ENCODE results near the gene FREM1. TPM values are rescaled to one million over a fixed set of nuclear protein-coding genes. Genes with fewer than 3 reads are reported as not detected.

The FREM1 gene
- polyA plus RNA-seq, 1 experiment = 0.01 TPM

DNA sequence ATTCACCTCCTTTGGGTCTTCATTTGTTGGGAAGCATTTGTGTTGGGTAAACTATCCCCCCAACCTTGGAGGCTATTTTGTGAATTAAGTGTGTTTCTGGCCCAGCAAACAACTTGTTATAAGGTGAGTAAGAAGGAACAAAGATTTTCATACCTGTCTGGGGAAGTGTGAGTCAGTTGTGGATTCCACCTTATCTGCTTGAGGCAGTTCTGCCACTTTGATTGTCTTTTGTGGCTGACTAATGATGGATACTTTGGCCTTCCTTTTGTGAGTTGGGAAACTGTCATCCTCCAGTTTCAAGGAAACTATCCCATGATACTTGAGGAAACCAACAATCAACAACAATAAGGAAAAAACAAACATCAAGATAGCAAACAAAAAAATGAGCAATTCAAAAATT lies 163.1 kb downstream of the FREM1 start:
- CTCF ChIA-PET = interaction anchor here (1.0 kb wide), 1 partner anchor 9 kb away, joined by 3 read pairs; no protein-coding TSS in a partner anchor
- H3K27me3 ChIP-seq (ENCODE audit: control insufficient read depth, insufficient read depth, low read length) = no peaks in the 10 kb centered on the region
- no peaks in the 10 kb centered on the region for H3K36me3 ChIP-seq (ENCODE audit: control insufficient read depth, insufficient read depth, low read length)
- H3K4me3 ChIP-seq (ENCODE audit: low read depth, low read length) = no peak overlapping the region
- TF ChIP-seq, protein P1, sequence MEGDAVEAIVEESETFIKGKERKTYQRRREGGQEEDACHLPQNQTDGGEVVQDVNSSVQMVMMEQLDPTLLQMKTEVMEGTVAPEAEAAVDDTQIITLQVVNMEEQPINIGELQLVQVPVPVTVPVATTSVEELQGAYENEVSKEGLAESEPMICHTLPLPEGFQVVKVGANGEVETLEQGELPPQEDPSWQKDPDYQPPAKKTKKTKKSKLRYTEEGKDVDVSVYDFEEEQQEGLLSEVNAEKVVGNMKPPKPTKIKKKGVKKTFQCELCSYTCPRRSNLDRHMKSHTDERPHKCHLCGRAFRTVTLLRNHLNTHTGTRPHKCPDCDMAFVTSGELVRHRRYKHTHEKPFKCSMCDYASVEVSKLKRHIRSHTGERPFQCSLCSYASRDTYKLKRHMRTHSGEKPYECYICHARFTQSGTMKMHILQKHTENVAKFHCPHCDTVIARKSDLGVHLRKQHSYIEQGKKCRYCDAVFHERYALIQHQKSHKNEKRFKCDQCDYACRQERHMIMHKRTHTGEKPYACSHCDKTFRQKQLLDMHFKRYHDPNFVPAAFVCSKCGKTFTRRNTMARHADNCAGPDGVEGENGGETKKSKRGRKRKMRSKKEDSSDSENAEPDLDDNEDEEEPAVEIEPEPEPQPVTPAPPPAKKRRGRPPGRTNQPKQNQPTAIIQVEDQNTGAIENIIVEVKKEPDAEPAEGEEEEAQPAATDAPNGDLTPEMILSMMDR (IDR thresholded peaks at IDR 0.05; ENCODE audit: insufficient read depth, low read depth, low read length) = no peak
- no peak for DNase-seq (ENCODE audit: low read depth)
- POLR2A ChIA-PET = no interaction called here

DNA sequence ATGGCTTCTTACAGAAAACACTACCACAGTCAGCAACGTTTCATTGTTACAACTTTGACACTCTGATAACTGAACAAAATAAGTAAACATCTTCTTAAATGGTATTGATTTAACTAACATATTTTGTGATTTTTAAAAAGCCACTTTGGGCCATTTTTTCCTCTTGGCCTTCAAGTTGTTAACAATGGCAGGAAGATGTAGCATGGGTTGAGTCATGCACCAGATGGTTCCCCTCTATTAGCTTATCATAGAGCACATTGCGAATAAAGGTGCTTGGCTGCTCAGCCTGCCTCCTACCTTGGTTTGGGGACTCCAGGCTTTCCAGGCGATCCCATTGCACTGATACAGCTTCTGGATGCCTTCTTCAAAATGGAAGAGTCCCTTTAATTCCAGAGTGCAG lies 163.6 kb downstream of the FREM1 start:
- CTCF ChIA-PET = no interaction called here
- TF ChIP-seq, protein P1 (IDR thresholded peaks at IDR 0.05; ENCODE audit: insufficient read depth, low read depth, low read length) = no peak
- POLR2A ChIA-PET = no interaction called here
- no peak for DNase-seq (ENCODE audit: low read depth)
- Histone ChIP-seq H3K4me3 (ENCODE audit: low read depth, low read length) (no peak overlapping the region), H3K36me3 (ENCODE audit: control insufficient read depth, insufficient read depth, low read length) (no peaks in the 10 kb centered on the region), H3K27me3 (ENCODE audit: control insufficient read depth, insufficient read depth, low read length) (no peaks in the 10 kb centered on the region)

DNA sequence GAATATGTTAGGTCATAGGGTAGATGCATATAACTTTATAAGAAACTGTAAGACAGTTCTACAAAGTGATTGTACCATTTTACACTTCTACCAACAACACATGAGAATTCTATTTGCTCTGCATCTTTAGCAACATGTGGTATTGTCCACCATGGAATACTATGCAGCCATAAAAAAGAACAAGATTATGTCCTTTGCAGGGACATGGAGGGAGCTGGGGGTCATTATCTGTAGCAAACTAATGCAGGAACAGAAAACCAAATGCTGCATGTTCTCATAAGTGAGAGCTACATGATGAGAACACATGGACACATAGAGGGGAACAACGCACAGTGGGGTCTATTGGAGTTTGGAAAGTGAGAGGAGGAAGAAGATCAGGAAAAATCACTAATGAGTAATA lies 165.5 kb downstream of the FREM1 start:
- ChIA-PET POLR2A (no interaction called here), CTCF (no interaction called here)
- H3K27me3 ChIP-seq (ENCODE audit: control insufficient read depth, insufficient read depth, low read length) = no peaks in the 10 kb centered on the region
- DNase-seq (ENCODE audit: low read depth) = no peak
- TF ChIP-seq, protein P1 (IDR thresholded peaks at IDR 0.05; ENCODE audit: insufficient read depth, low read depth, low read length) = no peak
- no peaks in the 10 kb centered on the region for H3K36me3 ChIP-seq (ENCODE audit: control insufficient read depth, insufficient read depth, low read length)
- no peak overlapping the region for H3K4me3 ChIP-seq (ENCODE audit: low read depth, low read length)

DNA sequence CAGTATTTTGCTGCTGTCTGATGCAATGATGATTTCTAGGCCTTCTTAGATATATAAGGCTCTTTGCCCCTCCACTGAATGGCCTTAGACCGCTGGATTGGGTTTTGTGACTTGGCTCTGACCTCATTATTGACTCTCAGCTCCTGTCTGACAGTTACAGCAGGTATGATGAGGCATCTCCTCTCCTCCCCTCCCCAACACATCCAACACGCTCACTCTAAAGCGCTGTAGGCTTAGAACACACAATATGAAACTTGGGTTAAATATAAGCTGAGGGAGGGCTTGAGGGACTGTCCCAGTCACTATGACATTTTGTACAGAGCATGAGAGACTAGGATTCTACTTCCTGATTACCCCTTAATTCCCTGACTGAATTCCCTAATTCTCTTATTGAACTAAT lies 168.9 kb downstream of the FREM1 start:
- TF ChIP-seq, protein P1 (IDR thresholded peaks at IDR 0.05; ENCODE audit: insufficient read depth, low read depth, low read length) = no peak
- CTCF ChIA-PET = interaction anchor here (0.9 to 1.2 kb wide), 2 partner anchors 9 to 17 kb away, joined by 3 read pairs; no protein-coding TSS in a partner anchor
- Histone ChIP-seq H3K36me3 (ENCODE audit: control insufficient read depth, insufficient read depth, low read length) (no peaks in the 10 kb centered on the region), H3K4me3 (ENCODE audit: low read depth, low read length) (no peak overlapping the region), H3K27me3 (ENCODE audit: control insufficient read depth, insufficient read depth, low read length) (no peaks in the 10 kb centered on the region)
- POLR2A ChIA-PET = no interaction called here
- DNase-seq (ENCODE audit: low read depth) = no peak

DNA sequence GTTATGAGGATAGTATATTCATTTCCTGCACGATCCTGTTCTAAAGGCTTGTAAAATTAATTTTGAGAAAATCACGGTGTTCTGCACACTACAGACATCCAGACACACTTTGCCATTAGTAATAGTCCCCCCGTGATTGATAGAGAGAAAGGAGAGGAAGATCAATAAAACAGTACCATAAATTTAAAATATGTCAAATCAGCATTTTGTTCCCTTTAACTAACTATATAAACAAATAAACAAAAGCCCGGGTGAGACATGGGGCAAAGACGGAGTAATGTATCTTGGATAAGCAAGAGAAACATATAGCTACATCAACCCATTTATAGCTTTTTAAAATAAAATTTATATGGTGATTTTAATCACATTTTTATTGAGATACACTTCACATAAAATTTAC lies 177.1 kb downstream of the FREM1 start:
- no peak for DNase-seq (ENCODE audit: low read depth)
- no peaks in the 10 kb centered on the region for H3K27me3 ChIP-seq (ENCODE audit: control insufficient read depth, insufficient read depth, low read length)
- no peak overlapping the region for H3K4me3 ChIP-seq (ENCODE audit: low read depth, low read length)
- ChIA-PET CTCF (no interaction called here), POLR2A (interaction anchor here (0.6 kb wide), 1 partner anchor 42 kb away, joined by 3 read pairs; no protein-coding TSS in a partner anchor)
- TF ChIP-seq, protein P1 (IDR thresholded peaks at IDR 0.05; ENCODE audit: insufficient read depth, low read depth, low read length) = no peak
- H3K36me3 ChIP-seq (ENCODE audit: control insufficient read depth, insufficient read depth, low read length) = no peaks in the 10 kb centered on the region

All from BJ (cell line).